ENCODE measurements around the gene TSHR. TPM values are rescaled to one million over a fixed set of nuclear protein-coding genes. Genes with fewer than 3 reads are reported as not detected.

Gene TSHR
- total RNA-seq, 1 experiment from 2014 or later: not detected

GRCh38 chr14:81193924-81194633, 238.7 kb downstream of the TSHR start (continued):
- no peak for TF ChIP-seq ZNF263 (CRISPR knock-in tag; IDR thresholded peaks at IDR 0.05; ENCODE audit: low read depth)
- no peak for TF ChIP-seq ZBTB21 (CRISPR knock-in tag; IDR thresholded peaks at IDR 0.05; ENCODE audit: borderline replicate concordance)

Other genes starting within 250 kb of the TSHR start
- gene CEP128, start 13.9 kb upstream of the TSHR start, total RNA-seq (2021): 12.0 to 17.3 TPM (median 16.5 TPM) in 3 replicates